NCI-H2196 (cell line): ENCODE results near the gene CCDC141.
A peak's percentile ranks its signal among the peaks of the same experiment; 100 is the strongest.

ENCODE experiments used
- DNase-seq: peaks from one replicate; lab custom pipeline; 2025; ENCODE audit not compliant: unreplicated experiment; lab: John Stamatoyannopoulos, UW

Gene CCDC141

DNA sequence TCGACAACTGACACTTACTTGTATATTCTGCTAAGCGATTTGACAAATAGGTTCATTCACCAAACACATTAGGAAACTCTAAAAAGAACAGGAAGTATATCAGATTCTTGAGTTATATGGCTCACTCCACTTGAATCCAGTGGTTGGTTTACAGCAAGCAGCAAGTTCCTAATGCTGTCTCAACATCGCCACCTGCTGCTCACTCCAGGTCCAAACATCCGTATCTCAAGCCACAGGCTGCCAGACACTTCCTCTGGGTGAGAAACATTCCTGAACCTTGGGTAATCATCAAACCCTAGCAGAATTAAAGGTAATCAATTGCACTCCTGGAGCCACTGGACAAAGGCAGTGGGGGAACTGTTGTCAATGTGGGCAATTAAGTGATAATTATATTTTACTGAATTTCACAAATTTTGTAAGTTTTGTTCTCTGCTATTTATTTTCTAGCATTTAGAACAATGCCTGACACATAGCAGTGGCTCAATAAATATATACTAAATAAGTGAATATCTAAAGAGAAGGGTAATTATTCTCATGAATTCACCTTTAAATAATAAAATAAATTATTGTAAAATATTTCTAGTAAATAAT is 135.6 kb downstream of the CCDC141 start:
- peak; percentile 57 for DNase-seq

DNA sequence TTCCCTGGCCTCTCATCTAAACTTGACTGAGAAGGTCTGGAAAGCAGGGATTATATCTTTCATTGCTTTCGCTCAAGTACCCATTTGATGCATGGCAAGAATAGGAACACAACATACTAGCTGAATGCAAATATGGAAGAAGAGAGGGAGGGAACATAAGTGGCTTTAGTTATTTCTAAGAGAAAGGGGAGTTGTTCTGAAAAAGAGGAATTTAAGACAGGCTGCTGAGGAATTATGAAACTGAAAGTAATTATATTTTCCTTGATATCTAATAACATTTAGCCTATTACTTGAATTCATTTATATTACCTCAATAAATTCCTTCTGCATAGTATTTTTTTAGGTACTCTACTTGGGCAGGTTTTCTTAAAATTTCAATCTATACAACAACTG is 136.9 kb downstream of the CCDC141 start:
- no peak for DNase-seq

DNA sequence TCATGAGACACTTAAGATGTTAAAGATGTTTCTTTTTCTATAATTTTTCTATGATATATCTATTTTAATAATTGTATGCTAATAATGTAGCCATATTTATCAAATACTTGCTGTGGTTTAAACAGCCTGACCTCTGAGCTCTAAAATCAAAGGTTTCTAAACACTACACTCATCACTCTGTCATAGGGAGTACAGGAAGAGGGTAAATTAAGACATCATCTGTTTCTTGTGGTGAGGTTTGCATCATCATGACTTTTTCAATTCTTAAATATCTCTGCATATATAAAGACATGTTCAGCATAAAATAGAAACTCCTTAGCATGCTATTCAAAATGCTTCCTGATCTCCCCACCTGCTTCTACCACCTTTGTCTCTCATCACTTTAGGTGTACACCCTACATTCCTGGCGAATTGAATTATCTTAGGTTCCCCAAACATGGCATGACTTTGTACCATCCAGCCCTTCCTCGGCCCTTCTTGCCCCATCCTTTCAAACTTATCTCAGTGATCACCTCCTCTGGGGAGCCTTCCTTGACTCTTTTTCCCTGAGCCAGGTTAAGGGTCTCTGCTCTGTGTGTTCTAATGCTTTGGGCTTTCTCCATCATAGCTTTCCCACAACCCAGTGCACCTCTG is 137.4 kb downstream of the CCDC141 start:
- no peak for DNase-seq

DNA sequence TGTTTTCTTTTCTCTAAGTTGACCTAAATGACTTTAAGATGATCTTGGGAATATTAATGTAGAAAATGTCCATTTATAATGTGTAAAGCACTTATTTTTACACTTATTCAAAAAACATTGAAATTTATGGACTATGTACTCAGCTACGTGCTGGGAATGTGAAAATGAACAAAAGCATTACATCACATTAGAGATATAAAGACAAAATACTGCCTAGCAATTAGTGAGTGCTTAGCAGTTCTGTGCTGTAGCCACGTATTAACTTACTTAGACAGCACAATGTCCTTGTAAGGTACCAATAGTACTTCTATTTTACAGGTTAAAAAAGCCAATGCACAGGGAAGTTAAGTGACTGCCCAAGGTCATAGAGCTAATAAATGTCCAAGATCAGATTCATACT is 138.9 kb downstream of the CCDC141 start:
- no peak for DNase-seq

GRCh38 chr2:178910005-178910404 is 139.9 kb downstream of the CCDC141 start:
- DNase-seq: no peak

DNA sequence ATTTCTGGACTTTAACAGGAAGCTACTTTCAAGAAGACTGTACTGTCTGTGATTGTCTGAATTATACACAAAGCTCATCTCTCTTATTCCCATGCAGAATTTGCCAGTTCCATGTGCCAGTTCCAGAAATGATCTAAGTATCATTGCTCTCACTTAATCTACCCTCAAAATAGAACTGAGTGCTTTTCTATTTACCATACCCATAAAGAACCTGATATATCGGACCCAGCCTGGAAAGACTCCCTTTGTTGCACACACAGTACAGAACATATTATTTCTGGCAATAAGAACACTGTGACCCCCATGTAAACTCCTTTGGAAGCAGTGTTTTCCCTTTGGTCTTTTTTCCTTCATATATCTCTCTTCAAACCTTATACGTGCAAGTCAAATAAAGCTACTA is 140.4 kb downstream of the CCDC141 start:
- DNase-seq: no peak

GRCh38 chr2:178908810-178909209 is 141.1 kb downstream of the CCDC141 start:
- DNase-seq: no peak

- no peak for DNase-seq
These were observed 144.7 kb downstream of the CCDC141 start for GRCh38 chr2:178905261-178905660.

DNA sequence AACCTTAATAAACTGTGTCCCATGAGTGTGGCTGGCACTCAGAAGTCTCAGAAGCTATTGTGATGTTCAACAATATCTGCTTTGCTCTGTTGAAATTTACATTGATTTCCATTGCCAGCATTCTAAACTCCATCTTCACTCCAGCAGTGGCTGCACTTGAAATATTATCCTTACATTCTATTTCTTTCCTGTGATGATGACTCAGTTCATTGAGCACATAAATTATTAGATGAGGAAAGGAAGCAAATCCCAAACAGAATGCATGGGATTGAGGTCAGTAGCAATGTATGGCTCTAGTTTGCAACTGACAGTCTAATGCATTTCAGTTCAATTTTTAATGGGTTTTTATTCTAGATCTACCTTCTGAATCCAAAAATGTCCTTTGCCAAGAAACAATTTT is 150.3 kb downstream of the CCDC141 start:
- DNase-seq: no peak

DNA sequence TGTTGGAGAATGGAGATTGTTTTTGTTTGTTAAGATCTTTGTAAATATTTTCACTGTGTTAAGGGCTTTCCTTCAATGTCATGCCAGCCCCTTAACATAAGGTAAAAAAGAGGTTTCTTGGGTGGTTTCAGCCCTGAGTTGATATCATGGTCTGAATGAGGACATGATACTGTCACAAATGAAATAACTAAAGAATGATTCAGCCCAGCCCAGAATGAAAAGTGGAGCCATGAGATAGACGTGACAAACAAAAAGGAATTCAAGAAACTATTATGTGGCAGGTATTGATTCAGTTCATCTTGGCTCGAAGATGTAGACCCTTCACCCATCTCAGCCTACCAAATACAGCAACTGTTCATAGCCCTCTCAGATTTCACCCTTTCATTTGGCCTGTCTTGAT is 154.1 kb downstream of the CCDC141 start:
- no peak for DNase-seq

- no peak for DNase-seq
These were observed 154.8 kb downstream of the CCDC141 start for GRCh38 chr2:178895171-178895570.

DNA sequence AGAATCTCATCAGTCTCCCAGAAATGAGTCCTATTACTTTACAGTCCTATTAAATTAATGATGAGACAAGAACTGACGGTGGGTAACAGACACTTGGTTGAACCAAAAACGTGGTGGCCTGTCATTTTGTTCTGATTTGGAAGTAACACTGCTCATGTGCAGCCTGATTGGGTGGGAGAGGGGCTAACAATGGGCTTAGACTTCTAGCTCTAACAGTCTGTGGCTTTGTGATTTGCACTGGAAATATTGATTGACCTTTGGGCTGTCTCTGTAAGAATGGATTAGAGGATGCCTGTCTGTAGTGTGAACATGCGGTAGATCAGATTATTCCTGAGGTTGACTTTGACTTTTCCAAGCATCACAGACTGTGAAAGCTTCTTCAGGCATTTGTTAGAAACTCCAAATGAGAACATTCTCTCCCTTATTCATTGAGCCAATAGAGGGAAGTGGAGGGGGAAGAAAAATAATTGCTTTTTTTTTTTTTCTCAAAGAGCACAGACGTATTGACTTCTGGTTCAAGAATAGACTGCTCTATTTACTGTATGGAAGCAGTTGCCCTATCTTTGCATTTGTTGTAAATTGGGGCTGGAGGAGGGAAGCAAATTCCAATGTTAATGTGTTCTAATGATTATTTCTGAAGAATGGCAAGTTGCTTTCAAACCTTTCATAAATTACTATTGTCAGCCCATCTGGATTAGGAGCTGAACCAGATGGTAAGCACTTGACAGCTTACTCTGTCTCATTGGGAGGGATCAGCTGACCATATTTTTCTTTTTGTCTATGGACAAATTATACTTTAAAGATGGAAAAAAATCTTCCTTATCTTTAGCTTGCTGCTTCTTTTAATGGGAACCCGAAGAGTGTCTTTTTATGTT is 156.9 kb downstream of the CCDC141 start:
- no peak for DNase-seq

DNA sequence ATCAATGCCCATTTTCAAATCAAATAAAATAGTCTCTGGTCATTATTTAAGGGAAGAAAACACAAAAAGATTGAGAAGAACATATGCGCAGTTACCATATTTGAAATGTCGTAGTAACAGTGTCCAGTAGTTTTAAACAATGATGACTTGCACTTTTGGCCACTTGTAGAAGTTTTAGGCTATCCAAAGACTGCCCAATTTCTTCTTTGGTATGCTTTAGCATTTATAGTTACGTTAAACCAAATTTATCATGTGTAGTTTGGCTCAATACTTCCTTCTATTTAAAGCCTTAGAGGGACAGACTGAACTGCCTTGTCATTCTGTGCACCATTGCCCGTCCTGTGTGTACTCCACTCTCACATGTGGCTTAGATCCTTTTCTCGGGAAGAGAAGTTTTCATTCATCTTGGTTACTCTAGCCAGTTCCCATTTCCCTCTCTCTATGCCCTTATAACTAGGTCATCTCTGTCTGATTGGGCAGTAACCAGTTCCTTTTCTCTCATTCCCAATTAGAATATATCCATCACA is 157.9 kb downstream of the CCDC141 start:
- DNase-seq: no peak

GRCh38 chr2:178891265-178891958 is 158.5 kb downstream of the CCDC141 start:
- peak; percentile 75 for DNase-seq

- DNase-seq: no peak
These were observed 163.9 kb downstream of the CCDC141 start for GRCh38 chr2:178886006-178886405.

- no peak for DNase-seq
These were observed 165.5 kb downstream of the CCDC141 start for GRCh38 chr2:178884440-178884839.

DNA sequence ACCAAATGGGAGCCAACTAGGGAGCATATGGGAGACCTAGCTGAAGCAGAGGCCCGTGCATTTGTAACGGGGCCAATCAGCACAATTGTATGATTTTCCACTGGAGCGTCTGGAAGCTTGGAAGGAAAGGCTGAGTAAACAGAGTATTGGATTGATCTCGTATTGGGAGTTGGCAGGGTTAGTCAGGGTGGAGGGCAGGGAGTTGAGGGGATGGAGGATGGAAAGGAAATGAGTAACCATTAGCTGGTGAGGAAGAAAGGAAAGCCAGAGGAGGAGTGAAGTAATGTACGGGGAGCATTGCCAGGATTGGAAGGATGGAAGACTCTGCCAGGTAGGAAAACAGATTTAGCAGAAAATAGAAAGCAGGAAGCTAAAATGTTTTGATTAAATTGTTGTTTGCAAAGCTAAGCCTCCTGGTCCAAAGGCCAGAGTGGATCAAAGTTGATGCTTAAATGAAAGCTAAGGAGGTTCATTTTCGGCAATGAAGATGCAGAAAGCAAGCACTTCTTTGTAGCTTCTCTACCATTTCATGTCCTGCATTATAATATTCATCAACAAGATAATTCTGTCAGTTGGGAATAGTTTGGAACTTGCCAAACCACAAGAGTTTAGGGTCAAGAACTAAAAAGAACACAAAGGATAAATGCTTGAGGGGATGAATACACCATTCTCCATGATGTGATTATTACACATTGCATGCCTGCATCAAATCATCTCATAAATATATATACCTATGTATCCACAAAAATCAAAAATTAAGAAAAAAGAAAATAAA is 167.1 kb downstream of the CCDC141 start:
- no peak for DNase-seq

DNA sequence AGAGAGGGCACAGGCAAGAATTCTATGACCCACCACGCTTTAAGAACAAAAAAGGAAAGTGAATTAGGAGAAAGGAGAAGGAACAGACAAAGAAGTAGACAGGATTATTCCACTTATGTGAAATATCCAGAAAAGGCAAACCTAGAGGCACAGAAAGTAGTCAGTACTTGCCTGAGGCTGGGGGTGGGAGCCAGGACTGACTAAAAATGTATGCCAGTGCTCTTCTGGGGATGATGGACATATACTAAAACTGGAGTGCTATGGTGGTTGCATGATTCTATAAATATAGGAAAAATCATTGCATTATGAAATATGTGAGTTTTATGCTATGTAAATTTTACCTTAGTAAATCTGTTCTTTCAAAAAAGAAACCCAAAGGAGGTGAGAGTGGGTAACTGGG is 168.9 kb downstream of the CCDC141 start:
- no peak for DNase-seq

GRCh38 chr2:178880257-178880656 is 169.7 kb downstream of the CCDC141 start:
- no peak for DNase-seq

GRCh38 chr2:178877874-178878273 is 172.1 kb downstream of the CCDC141 start:
- no peak for DNase-seq
